Karpas-422 (cell line): ENCODE data around the gene OTUD3. TPM values are rescaled to one million over a fixed set of nuclear protein-coding genes. Genes with fewer than 3 reads are reported as not detected.

Experiments used
- DNase-seq: peaks from one replicate; pipeline ENCODE4 v3.0.0-alpha.2; 2015
- H2AFZ ChIP-seq: fragments of 200-600 bp; sonication (generic); 2 replicates; pipeline ENCODE4 v1.6.1; 2014; ENCODE audit warnings: antibody characterized with exemption, low read length, mixed read lengths
- H3K27ac ChIP-seq: fragments of 200-600 bp; sonication (generic); 2 replicates; pipeline ENCODE4 v1.5.1; 2014; ENCODE audit warnings: mild to moderate bottlenecking, low read length, moderate library complexity
- H3K27me3 ChIP-seq: fragments of 200-600 bp; sonication (generic); 2 replicates; pipeline ENCODE4 v1.6.1; 2014; ENCODE audit warnings: low read length, mixed read lengths
- H3K36me3 ChIP-seq: fragments of 200-600 bp; sonication (generic); 2 replicates; pipeline ENCODE4 v1.6.1; 2014; ENCODE audit warnings: low read length, mixed read lengths; ENCODE audit not compliant: insufficient read depth
- H3K4me1 ChIP-seq: fragments of 200-600 bp; sonication (generic); 2 replicates; pipeline ENCODE4 v1.6.1; 2014; ENCODE audit warnings: mild to moderate bottlenecking, low read length, mixed read lengths
- H3K4me2 ChIP-seq: fragments of 200-600 bp; sonication (generic); 2 replicates; pipeline ENCODE4 v1.6.1; 2014; ENCODE audit warnings: low read length, low read depth, mild to moderate bottlenecking; ENCODE audit not compliant: poor library complexity, severe bottlenecking
- H3K4me3 ChIP-seq: fragments of 200-600 bp; sonication (generic); 2 replicates; pipeline ENCODE4 v1.5.1; 2014; ENCODE audit warnings: mild to moderate bottlenecking, antibody characterized with exemption, low read length, mixed read lengths
- H3K79me2 ChIP-seq: fragments of 200-600 bp; sonication (generic); 2 replicates; pipeline ENCODE4 v1.6.1; 2014; ENCODE audit warnings: mild to moderate bottlenecking, low read length, mixed read lengths
- H3K9ac ChIP-seq: fragments of 200-600 bp; sonication (generic); 2 replicates; pipeline ENCODE4 v1.6.0; 2014; ENCODE audit warnings: low read length
- H3K9me2 ChIP-seq: fragments of 200-600 bp; sonication (generic), shearing (Covaris generic); replicated peaks from 2 replicates; pipeline ENCODE4 v1.6.0; 2014; ENCODE audit warnings: mild to moderate bottlenecking, low read length, moderate library complexity; ENCODE audit not compliant: insufficient read depth
- H3K9me3 ChIP-seq: fragments of 300-700, 200-600 bp; sonication (generic); 2 replicates; pipeline ENCODE4 v1.6.1; 2014; ENCODE audit warnings: low read length, mixed read lengths
- H4K20me1 ChIP-seq: fragments of 200-600 bp; sonication (generic); 2 replicates; pipeline ENCODE4 v1.6.1; 2014; ENCODE audit warnings: mild to moderate bottlenecking, antibody characterized with exemption, low read length, low read depth; ENCODE audit not compliant: insufficient read depth
- total RNA-seq: library from RNA; depleted of rRNA; stranded (reverse); fragments of >200 nt; shearing (Covaris generic); gene quantifications from 2 replicates; pipeline ENCODE4 v1.2.3, GENCODE V29; 2014; ENCODE audit warnings: low replicate concordance

Gene OTUD3
- total RNA-seq, 1 experiment from 2014 or later: 9.1 TPM

DNA sequence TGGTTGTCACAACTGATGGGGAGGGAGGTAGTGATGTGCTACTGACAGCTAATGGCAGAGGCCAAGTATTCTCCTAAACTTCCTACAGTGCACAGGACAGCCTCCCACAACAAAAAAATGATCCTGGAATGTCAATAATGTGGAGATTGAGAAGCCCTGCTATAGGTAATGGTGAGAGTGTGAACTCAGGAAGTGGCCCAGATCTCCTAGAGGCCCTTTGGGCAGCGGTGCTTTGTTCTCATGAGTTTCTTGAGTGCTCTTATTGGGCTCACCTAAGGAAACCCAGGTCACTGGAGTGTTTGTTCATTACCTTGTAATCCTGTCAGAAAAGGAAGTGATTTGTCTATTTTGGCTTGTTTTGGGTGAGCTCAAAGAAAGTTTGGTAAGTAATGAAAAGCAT lies 5.9 kb downstream of the OTUD3 start:
- no peak overlapping the region for H3K4me2 ChIP-seq
- H3K36me3 ChIP-seq: peaks cover 36% of the 10 kb centered on the region
- H3K9me3 ChIP-seq: no peaks in the 10 kb centered on the region
- no peak overlapping the region for H3K9ac ChIP-seq
- no peak overlapping the region for H3K27ac ChIP-seq
- peaks cover 96% of the 10 kb centered on the region for H3K79me2 ChIP-seq
- no peak for DNase-seq
- no peaks in the 10 kb centered on the region for H3K27me3 ChIP-seq
- no peak overlapping the region for H3K4me3 ChIP-seq
- H3K4me1 ChIP-seq: peaks cover 14% of the 10 kb centered on the region
- H3K9me2 ChIP-seq: no peaks in the 10 kb centered on the region
- H4K20me1 ChIP-seq: peaks cover 12% of the 10 kb centered on the region
- no peak overlapping the region for H2AFZ ChIP-seq

DNA sequence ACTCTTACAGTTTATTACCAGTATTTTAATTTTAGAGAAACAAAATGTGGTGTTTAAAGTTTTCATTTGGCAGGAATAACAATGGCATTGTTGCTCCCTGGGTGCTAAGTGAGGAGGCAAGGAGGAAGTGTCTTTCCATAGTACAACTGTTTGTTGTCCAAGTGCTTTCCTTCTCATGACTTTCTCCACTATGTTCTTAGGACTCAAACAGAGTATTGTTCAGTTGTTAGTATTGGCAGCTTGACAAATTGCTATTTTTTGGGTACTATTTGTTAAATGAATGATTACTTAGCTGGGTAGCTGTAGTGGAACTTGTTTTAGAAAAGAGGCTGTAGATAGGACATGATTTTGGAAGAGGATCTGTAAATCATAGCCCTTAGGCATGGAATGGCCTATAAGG lies 7.5 kb downstream of the OTUD3 start:
- Histone ChIP-seq H3K27me3 (no peaks in the 10 kb centered on the region), H3K27ac (no peak overlapping the region), H3K4me3 (no peak overlapping the region), H3K4me1 (no peaks in the 10 kb centered on the region; the same call in 1 of the 2 replicates), H4K20me1 (no peaks in the 10 kb centered on the region), H3K9ac (no peak overlapping the region), H3K9me2 (no peaks in the 10 kb centered on the region), H2AFZ (no peak overlapping the region), H3K36me3 (peaks cover 46% of the 10 kb centered on the region), H3K79me2 (peaks cover 95% of the 10 kb centered on the region), H3K4me2 (no peak overlapping the region), H3K9me3 (no peaks in the 10 kb centered on the region)
- no peak for DNase-seq

DNA sequence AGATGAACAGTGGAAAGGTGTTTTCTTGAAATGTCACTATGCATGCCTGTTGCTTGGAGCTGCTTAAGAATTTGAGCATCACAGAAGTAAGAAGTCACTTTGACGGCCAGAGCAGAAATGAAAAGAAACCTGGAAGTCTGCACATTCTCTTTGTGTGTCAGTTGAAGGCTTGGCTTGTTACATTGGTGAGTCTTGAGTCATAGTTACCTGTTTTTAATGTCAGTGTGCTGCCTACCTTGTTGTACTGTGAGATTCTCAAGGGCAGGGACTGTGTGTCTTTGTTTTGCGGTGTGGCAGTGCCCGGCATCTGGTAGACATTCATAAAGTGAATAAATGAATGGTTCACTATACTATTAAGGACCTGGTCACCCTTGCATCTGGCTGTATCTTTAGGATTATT lies 9.9 kb downstream of the OTUD3 start:
- Histone ChIP-seq H3K36me3 (peaks cover 59% of the 10 kb centered on the region), H2AFZ (no peak overlapping the region), H3K27ac (no peak overlapping the region), H4K20me1 (no peaks in the 10 kb centered on the region), H3K9me3 (no peaks in the 10 kb centered on the region), H3K9me2 (no peaks in the 10 kb centered on the region), H3K4me1 (no peaks in the 10 kb centered on the region), H3K27me3 (no peaks in the 10 kb centered on the region), H3K4me3 (no peak overlapping the region), H3K9ac (no peak overlapping the region), H3K79me2 (peaks cover 87% of the 10 kb centered on the region), H3K4me2 (no peak overlapping the region)
- DNase-seq: no peak

DNA sequence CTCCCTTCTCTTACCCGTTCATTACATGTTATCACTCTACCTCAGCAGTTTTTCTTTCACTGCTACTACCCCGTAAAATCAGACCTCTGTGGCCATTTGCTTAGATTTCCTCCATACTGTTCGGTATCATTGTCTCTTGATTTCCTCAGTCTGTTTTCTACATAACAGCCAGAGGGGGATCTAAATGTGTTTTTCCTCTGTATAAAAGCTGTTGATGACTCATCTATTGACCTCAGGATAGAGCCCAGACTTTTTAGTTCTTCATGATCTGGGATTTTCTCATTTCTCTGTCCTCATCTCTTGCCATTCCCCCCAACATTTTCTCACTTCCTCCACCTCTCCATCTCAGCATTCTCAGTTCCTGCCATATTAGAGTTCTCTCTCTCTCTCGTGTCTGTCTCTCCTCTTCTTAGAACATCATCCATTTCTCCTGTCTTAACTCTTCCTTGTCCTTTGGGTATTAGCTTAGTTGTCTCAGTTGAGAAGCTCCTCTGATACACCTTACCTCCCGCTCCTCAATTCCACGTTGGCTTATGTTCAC lies 10.5 kb downstream of the OTUD3 start:
- H3K27me3 ChIP-seq: no peaks in the 10 kb centered on the region
- H2AFZ ChIP-seq: no peak overlapping the region
- no peak for DNase-seq
- H4K20me1 ChIP-seq: no peaks in the 10 kb centered on the region
- H3K27ac ChIP-seq: no peak overlapping the region
- no peak overlapping the region for H3K9ac ChIP-seq
- H3K4me2 ChIP-seq: no peak overlapping the region
- H3K36me3 ChIP-seq: peaks cover 64% of the 10 kb centered on the region
- H3K4me1 ChIP-seq: no peaks in the 10 kb centered on the region
- peaks cover 86% of the 10 kb centered on the region for H3K79me2 ChIP-seq
- no peak overlapping the region for H3K4me3 ChIP-seq
- no peaks in the 10 kb centered on the region for H3K9me2 ChIP-seq
- no peaks in the 10 kb centered on the region for H3K9me3 ChIP-seq

DNA sequence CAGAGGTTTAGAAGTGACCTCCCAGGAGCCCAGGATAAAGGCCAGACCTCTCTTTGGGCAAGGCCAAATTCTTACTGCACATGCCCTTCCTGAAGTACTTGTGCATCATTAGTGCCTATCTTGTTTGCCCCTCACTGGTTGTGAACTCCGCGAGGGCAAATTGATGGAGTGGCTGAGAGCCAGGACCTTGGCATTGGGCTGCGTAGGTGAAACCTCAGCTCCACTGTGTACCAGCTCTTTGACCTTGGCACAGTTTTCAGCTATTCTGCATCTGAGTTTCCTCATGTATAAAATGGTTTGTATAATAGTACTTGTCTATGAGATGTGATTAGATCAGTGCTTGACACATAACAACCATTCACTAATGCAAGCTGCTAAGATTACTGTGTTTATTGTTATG lies 11.5 kb downstream of the OTUD3 start:
- no peak overlapping the region for H3K4me2 ChIP-seq
- no peak overlapping the region for H3K9ac ChIP-seq
- H4K20me1 ChIP-seq: no peaks in the 10 kb centered on the region
- no peak overlapping the region for H3K4me3 ChIP-seq
- no peak for DNase-seq
- H3K4me1 ChIP-seq: no peaks in the 10 kb centered on the region
- peaks cover 77% of the 10 kb centered on the region for H3K79me2 ChIP-seq
- H3K27me3 ChIP-seq: no peaks in the 10 kb centered on the region
- no peaks in the 10 kb centered on the region for H3K9me2 ChIP-seq
- peaks cover 59% of the 10 kb centered on the region for H3K36me3 ChIP-seq
- H3K9me3 ChIP-seq: no peaks in the 10 kb centered on the region
- H2AFZ ChIP-seq: no peak overlapping the region
- H3K27ac ChIP-seq: no peak overlapping the region

DNA sequence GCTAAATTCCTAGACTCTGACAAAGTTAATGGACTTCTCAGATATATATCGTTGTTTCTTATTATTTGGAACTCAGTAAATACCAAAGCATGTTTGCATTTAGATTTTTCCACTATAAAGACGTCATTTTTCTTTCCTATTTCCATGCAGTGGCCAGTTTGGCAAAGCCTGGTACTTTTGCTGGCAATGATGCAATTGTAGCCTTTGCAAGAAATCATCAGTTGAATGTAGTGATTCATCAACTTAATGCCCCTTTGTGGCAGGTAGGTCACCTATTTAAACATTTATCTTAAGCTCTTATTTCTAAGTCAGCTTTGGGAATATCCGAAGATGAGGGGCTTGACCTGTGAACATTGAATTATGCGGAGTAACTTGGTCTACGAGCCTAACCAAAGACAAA lies 12.0 kb downstream of the OTUD3 start:
- no peak overlapping the region for H2AFZ ChIP-seq
- H3K27ac ChIP-seq: no peak overlapping the region
- no peaks in the 10 kb centered on the region for H3K27me3 ChIP-seq
- no peak overlapping the region for H3K4me3 ChIP-seq
- H3K36me3 ChIP-seq: peaks cover 64% of the 10 kb centered on the region
- no peaks in the 10 kb centered on the region for H3K9me2 ChIP-seq
- H3K4me2 ChIP-seq: no peak overlapping the region
- peaks cover 77% of the 10 kb centered on the region for H3K79me2 ChIP-seq
- no peaks in the 10 kb centered on the region for H3K9me3 ChIP-seq
- DNase-seq: no peak
- H3K9ac ChIP-seq: no peak overlapping the region
- no peaks in the 10 kb centered on the region for H4K20me1 ChIP-seq
- no peaks in the 10 kb centered on the region for H3K4me1 ChIP-seq

DNA sequence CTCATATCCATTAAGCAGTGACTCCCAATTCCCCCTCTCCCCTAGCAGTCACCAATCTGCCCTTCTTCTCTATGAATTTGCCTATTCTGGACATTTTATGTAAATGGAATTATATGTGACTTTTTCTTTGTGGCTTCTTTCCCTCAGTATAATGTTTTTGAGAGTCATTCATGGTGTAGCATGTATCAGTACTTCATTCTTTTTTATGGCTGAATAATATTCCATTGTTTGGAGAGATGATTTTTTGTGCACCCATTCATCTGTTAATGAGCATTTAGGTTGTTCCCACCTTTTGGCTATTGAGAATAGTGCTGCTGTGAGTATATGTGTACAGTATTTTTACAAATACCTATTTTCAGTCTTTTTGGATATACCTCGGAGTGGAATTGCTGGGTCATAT lies 19.5 kb downstream of the OTUD3 start:
- no peaks in the 10 kb centered on the region for H3K4me1 ChIP-seq
- no peak overlapping the region for H3K4me2 ChIP-seq
- H3K9ac ChIP-seq: no peak overlapping the region
- no peak overlapping the region for H3K4me3 ChIP-seq
- no peaks in the 10 kb centered on the region for H4K20me1 ChIP-seq
- H3K9me2 ChIP-seq: no peaks in the 10 kb centered on the region
- no peaks in the 10 kb centered on the region for H3K9me3 ChIP-seq
- no peaks in the 10 kb centered on the region for H3K27me3 ChIP-seq
- H2AFZ ChIP-seq: no peak overlapping the region
- H3K79me2 ChIP-seq: peaks cover 29% of the 10 kb centered on the region
- H3K36me3 ChIP-seq: peaks cover 46% of the 10 kb centered on the region
- DNase-seq: no peak
- H3K27ac ChIP-seq: no peak overlapping the region

DNA sequence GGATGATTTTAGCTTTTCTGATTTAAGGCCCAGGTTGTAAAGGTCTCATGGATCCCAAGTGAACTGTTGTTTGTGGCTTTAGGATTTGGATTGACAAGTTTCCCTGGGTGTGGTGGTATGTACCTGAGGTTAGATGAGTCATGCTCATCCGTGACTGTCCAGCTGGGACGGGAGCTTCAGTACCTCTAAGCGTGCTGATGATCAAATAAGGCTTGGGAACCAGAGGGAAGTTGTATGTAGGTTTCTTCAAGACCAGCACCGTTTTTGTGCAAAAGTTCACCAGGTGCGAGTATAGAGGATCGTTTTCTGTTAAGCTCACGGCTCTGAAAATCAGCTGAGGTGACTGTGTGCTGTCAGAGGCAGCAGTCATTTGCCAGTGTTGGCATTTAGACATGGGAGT lies 21.4 kb downstream of the OTUD3 start:
- Histone ChIP-seq H3K9me3 (no peaks in the 10 kb centered on the region), H2AFZ (no peak overlapping the region), H3K36me3 (peaks cover 52% of the 10 kb centered on the region; the same call in 1 of the 2 replicates), H3K9ac (no peak overlapping the region), H3K27me3 (no peaks in the 10 kb centered on the region), H3K4me1 (no peaks in the 10 kb centered on the region), H3K79me2 (peaks cover 21% of the 10 kb centered on the region), H3K9me2 (no peaks in the 10 kb centered on the region), H3K4me2 (no peak overlapping the region), H4K20me1 (no peaks in the 10 kb centered on the region), H3K27ac (no peak overlapping the region), H3K4me3 (no peak overlapping the region)
- DNase-seq: no peak

DNA sequence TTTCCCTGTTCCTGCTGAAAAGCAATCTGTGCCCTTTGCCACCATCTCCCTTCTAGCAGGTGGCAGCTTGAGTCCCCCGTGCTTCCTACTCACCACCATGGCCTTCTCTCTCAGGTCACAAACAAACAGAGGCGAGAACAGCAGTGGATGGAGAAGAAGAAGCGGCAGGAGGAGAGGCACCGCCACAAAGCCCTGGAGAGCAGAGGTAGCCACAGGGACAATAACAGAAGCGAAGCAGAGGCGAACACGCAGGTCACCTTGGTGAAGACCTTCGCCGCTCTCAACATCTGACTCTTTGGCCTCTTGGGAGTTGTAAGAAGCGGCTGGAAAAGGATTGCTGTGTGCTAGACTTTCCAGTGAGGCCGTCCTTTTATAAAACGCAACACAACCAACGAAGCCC lies 25.3 kb downstream of the OTUD3 start:
- H3K4me2 ChIP-seq: no peak overlapping the region
- H3K9ac ChIP-seq: no peak overlapping the region
- no peak for DNase-seq
- H4K20me1 ChIP-seq: no peaks in the 10 kb centered on the region
- H3K9me3 ChIP-seq: no peaks in the 10 kb centered on the region
- H3K36me3 ChIP-seq: peaks cover 50% of the 10 kb centered on the region; the same call in 1 of the 2 replicates
- H3K4me3 ChIP-seq: no peak overlapping the region
- H3K9me2 ChIP-seq: no peaks in the 10 kb centered on the region
- 0 out of 2 replicates have a peak, but pooled peaks cover 3% of the 10 kb centered on the region for H3K79me2 ChIP-seq
- no peak overlapping the region for H3K27ac ChIP-seq
- H3K27me3 ChIP-seq: no peaks in the 10 kb centered on the region
- H3K4me1 ChIP-seq: no peaks in the 10 kb centered on the region
- H2AFZ ChIP-seq: no peak overlapping the region
